ENCODE measurements around the gene ACBD6.

The ACBD6 gene

GRCh38 chr1:180256341-180257027 lies 245.9 kb downstream of the ACBD6 start:
- H3K27me3 ChIP-seq (ENCODE audit: insufficient read depth, low read length, poor library complexity, severe bottlenecking), result no peaks in the 10 kb centered on the region
- H3K4me1 ChIP-seq (ENCODE audit: insufficient read depth, low read length, poor library complexity, severe bottlenecking), result peaks cover 3% of the 10 kb centered on the region
- H3K4me2 ChIP-seq (ENCODE audit: low read depth, low read length, poor library complexity, severe bottlenecking), result no peak overlapping the region
- no peaks in the 10 kb centered on the region for H4K20me1 ChIP-seq (ENCODE audit: insufficient read depth, low read length, poor library complexity, severe bottlenecking)
- TF ChIP-seq CTCF (conservative IDR thresholded peaks at IDR 0.05; ENCODE audit: low read length), result no peak
- TF ChIP-seq EZH2phosphoT487 (IDR thresholded peaks at IDR 0.05; ENCODE audit: borderline replicate concordance), result no peak
- H2AFZ ChIP-seq (ENCODE audit: low read length), result no peak overlapping the region
- no peak overlapping the region for H3K9ac ChIP-seq (ENCODE audit: low read depth, low read length, poor library complexity, severe bottlenecking)
- H3K9me2 ChIP-seq (replicated peaks; ENCODE audit: low read depth, low read length), result no peaks in the 10 kb centered on the region
- no peaks in the 10 kb centered on the region for H3K9me3 ChIP-seq (ENCODE audit: insufficient read depth, low read depth, low read length)
- H3F3A ChIP-seq (ENCODE audit: low read depth), result no peaks in the 10 kb centered on the region
- H3K4me3 ChIP-seq (ENCODE audit: low read length, poor library complexity, severe bottlenecking), result no peak overlapping the region
- no peaks in the 10 kb centered on the region for H3K79me2 ChIP-seq (ENCODE audit: insufficient read depth, low read length)
- H3K36me3 ChIP-seq (ENCODE audit: insufficient read depth, low read length), result no peaks in the 10 kb centered on the region

- H3K4me1 ChIP-seq (ENCODE audit: insufficient read depth, low read length, poor library complexity, severe bottlenecking), result peaks cover 3% of the 10 kb centered on the region
- no peaks in the 10 kb centered on the region for H3K27me3 ChIP-seq (ENCODE audit: insufficient read depth, low read length, poor library complexity, severe bottlenecking)
- H3K9me3 ChIP-seq (ENCODE audit: insufficient read depth, low read depth, low read length), result no peaks in the 10 kb centered on the region
- no peak overlapping the region for H3K4me3 ChIP-seq (ENCODE audit: low read length, poor library complexity, severe bottlenecking)
- H3K9ac ChIP-seq (ENCODE audit: low read depth, low read length, poor library complexity, severe bottlenecking), result no peak overlapping the region
- no peak overlapping the region for H2AFZ ChIP-seq (ENCODE audit: low read length)
- H3K36me3 ChIP-seq (ENCODE audit: insufficient read depth, low read length), result no peaks in the 10 kb centered on the region
- no peak overlapping the region for H3K4me2 ChIP-seq (ENCODE audit: low read depth, low read length, poor library complexity, severe bottlenecking)
- H3K79me2 ChIP-seq (ENCODE audit: insufficient read depth, low read length), result no peaks in the 10 kb centered on the region
- H3F3A ChIP-seq (ENCODE audit: low read depth), result no peaks in the 10 kb centered on the region
- H4K20me1 ChIP-seq (ENCODE audit: insufficient read depth, low read length, poor library complexity, severe bottlenecking), result no peaks in the 10 kb centered on the region
- H3K9me2 ChIP-seq (replicated peaks; ENCODE audit: low read depth, low read length), result no peaks in the 10 kb centered on the region
- no peak for TF ChIP-seq CTCF (conservative IDR thresholded peaks at IDR 0.05; ENCODE audit: low read length)
- no peak for TF ChIP-seq EZH2phosphoT487 (IDR thresholded peaks at IDR 0.05; ENCODE audit: borderline replicate concordance)
Measured at GRCh38 chr1:180255536-180256340, 246.6 kb downstream of the ACBD6 start.

- Histone ChIP-seq H4K20me1 (ENCODE audit: insufficient read depth, low read length, poor library complexity, severe bottlenecking) (no peaks in the 10 kb centered on the region), H3K79me2 (ENCODE audit: insufficient read depth, low read length) (no peaks in the 10 kb centered on the region), H3K4me1 (ENCODE audit: insufficient read depth, low read length, poor library complexity, severe bottlenecking) (peaks cover 3% of the 10 kb centered on the region), H3K27me3 (ENCODE audit: insufficient read depth, low read length, poor library complexity, severe bottlenecking) (no peaks in the 10 kb centered on the region), H3F3A (ENCODE audit: low read depth) (no peaks in the 10 kb centered on the region), H3K9me2 (replicated peaks; ENCODE audit: low read depth, low read length) (no peaks in the 10 kb centered on the region), H3K9ac (ENCODE audit: low read depth, low read length, poor library complexity, severe bottlenecking) (no peak overlapping the region), H3K4me3 (ENCODE audit: low read length, poor library complexity, severe bottlenecking) (no peak overlapping the region), H3K4me2 (ENCODE audit: low read depth, low read length, poor library complexity, severe bottlenecking) (no peak overlapping the region), H3K9me3 (ENCODE audit: insufficient read depth, low read depth, low read length) (no peaks in the 10 kb centered on the region), H2AFZ (ENCODE audit: low read length) (no peak overlapping the region), H3K36me3 (ENCODE audit: insufficient read depth, low read length) (no peaks in the 10 kb centered on the region)
- TF ChIP-seq EZH2phosphoT487 (IDR thresholded peaks at IDR 0.05; ENCODE audit: borderline replicate concordance) (no peak), CTCF (conservative IDR thresholded peaks at IDR 0.05; ENCODE audit: low read length) (no peak)
Measured at GRCh38 chr1:180254854-180255253, 247.5 kb downstream of the ACBD6 start.
